Ecto neural progenitor cell (in vitro differentiated cells): Measurements from ENCODE around the gene LCK.
"Not testable (repeated sequence)": the region's sequence is repeated elsewhere in the genome, so short reads cannot be mapped to it uniquely, and the experiment has no call there.

Source experiments
- DNase-seq: peaks from one replicate; pipeline ENCODE4 v3.0.0-alpha.2; 2018; ENCODE audit warnings: low spot score

The LCK gene

DNA sequence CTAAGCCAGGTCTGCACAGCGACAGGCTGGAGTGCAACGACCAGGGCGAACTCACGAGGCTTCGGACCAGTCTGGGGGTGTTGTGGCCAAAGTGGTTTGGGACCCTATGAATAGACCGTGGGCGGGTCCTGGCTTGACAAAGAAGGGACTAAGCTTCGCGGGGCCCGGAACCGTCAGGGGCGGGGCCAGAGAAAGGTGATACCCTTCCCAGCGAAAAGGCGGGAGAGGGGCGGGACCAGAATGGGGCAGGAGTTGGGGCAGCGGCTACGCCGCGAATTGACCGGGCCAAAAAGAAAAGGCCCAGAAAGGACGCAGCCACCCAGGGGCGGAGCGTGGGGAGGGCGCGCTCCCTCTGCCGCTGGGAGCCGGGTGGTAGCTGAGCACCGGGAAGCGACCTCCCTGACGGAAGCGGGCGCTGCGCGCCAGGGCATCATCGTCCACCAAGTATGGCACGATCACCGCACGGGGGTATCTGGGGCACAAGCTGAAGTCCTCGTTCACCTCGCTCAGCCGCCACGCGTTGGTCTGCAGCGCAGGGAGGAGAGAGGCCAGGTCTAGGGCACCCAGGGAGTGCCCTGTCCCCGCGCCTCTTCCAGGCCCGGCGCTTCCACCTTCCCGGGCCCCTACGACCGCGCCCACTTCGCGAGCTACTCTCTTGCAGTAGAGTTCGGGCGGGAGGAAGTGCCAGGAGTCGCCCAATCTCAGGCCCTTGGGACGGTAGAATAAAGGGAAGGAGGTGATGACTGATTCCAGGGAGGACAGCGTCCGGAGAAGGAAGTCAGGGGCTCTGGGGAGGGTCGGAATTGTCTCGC is 10.7 kb upstream of the LCK start:
- DNase-seq, result peak; percentile 94

DNA sequence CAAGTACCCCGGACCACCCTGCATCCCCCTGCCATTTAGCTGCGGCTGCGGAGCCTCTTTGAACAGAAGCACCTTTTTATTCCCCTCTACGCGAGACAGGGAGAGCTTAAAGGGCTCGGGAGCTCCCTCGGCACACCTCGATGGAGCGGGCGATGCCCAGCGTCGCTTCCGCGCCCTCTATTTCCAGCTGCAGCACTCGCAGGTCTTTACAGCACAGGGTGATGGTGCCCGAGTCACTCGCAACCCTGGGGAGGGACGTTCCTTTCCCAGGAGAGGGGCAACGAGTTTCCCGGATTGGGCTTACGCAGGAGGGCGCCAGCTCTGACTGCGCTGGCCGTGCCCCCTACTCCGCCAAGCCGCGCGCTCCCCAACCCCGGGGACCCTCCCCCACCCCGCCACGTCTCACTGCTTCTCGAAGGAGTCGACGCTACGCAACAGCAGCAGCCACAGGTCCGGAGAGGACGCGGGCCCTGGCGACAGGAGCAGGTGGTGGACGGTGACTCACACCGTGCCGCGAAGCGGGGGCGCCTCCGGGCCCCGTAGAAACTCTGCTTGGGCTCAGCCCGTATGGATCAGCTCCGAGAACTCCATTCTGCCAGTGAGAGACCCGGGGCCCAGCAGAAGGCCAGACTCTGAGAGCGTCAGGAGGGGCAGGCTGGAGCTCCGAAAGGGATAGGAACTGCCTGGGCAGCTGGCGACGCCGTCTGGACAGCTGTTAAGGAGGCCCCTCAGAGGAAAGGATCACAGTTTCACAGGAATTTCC is 9.9 kb upstream of the LCK start:
- peak; percentile 79 for DNase-seq

DNA sequence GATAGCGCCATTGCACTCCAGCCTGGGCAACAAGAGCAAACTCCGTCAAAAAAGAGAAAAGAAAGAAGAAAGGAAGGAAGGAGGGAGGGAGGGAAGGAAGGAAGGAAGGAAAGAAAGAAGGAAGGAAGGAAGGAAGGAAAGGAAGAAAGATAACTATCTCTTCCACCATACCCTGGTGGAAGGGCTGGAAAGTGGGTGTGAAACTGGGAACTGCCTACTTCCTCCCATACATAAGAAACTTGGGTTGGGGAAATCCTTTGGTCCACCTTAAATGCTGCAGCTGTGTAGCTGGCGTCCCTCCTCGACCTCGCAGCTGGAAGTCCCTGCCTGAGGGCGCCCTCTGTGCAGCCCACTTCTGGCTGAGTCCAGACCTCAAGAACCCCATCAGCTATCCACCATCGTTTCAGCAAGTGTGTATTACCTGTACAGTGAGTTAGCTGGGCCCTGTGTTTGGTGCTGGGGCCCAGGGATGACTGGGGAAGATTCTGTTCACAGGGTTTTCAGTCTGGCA is 8.7 kb upstream of the LCK start:
- no peak for DNase-seq

DNA sequence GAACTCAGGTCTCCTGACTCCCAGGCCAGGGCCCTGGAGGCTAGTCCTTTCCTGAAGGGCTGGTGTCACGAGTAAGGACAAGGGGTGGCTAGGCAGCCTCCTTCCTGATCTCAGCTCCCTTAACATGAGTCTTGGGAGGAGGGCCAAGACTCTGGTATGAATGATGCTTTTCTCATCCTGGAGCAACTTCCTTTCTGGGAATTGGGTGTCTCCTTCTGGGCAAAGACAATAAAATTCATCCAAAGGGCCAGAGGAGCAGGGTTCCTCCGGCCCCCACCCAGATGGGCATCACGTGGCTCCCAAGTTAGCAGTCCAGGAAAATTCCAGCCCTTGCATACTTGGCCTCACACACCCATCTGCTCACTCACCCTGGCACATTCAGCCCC is 4.2 kb upstream of the LCK start, which contains the start of gene FAM167B:
Gene FAM167B (plus strand): TSS at position 335 of the 386 bp plus-strand sequence. CDS start 200 bp downstream, outside the sequence.
- DNase-seq, result no peak

DNA sequence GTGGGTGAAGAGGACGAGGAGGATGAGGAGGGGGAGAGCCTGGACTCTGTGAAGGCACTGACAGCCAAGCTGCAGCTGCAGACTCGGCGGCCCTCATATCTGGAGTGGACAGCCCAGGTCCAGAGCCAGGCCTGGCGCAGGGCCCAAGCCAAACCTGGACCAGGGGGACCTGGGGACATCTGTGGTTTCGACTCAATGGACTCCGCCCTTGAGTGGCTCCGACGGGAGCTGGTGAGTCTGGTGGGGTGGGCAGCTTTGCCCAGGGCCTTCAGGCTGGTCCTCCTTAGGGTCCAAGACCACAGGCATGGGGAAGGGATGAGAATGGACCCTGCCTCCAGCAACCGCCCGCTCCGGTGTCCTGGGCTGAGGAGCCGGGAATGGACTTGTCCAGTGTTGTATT is 3.6 kb upstream of the LCK start:
- no peak for DNase-seq

DNA sequence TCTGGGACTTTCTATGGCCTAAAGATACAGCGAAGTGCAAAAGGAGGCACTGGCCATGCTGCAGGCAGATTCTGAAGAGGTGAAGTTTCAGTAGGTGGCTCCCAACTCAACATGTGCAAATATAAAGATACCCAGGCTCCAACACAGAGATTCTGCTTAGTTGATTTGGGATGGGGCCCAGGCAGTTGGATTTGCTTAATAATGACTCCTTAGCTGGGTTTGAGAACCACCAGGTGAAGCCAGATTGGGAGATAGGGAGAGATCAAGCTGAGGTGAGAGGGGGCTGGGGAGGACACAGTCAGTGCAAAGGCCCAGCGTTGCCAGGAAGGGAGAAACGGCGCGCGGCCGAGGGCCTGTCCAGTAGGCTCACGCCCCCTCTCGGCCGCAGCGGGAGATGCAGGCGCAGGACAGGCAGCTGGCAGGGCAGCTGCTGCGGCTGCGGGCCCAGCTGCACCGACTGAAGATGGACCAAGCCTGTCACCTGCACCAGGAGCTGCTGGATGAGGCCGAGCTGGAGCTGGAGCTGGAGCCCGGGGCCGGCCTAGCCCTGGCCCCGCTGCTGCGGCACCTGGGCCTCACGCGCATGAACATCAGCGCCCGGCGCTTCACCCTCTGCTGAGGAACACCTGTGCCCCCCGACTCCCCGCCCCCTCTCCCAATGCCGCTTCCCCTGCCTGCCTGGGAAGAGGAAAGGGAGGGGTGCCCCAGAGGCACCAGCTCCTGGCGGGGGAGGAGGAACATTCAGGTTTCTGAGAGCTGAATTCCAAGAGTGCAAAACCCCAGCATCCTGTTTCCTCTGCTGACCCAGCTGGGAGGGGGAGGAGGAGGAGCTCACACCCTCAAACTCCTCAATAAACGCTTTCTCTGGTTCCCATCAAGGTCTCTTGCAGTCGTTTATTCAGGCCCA is 2.8 kb upstream of the LCK start:
- DNase-seq, result peak; percentile 88

DNA sequence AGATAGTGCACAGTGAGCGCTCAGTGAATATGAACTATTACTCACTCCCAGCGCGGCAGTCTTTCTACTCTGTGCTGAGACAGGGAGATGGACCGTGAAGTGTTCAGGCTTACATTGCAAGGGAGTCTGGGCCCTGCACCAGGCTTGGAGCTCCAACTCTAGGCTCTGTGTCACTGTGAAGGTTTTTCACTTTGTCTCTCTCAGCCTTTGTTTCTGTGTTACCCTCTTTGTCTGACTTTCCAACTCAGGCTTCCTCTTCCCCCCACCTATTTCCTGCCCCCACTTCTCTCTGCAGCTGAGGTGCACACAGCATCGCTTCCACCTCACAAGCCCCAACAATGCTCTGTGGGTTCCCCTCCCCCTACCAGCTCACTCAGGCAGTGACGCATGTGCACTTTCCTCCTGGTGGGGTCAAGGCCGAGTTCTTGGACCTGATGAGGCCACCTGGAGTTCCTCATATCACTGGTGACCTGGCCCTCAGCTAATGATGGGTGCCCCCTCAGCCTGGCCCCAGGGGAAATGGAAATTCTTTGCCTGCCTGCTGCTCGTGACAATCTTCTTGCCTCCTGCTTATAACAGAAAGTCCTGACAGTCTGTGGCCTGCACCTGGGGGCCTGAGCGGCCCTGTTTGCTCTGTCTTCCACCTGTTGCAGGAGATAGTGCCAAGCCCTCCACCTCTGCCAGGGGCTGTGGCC is 1.1 kb upstream of the LCK start:
- no peak for DNase-seq

DNA sequence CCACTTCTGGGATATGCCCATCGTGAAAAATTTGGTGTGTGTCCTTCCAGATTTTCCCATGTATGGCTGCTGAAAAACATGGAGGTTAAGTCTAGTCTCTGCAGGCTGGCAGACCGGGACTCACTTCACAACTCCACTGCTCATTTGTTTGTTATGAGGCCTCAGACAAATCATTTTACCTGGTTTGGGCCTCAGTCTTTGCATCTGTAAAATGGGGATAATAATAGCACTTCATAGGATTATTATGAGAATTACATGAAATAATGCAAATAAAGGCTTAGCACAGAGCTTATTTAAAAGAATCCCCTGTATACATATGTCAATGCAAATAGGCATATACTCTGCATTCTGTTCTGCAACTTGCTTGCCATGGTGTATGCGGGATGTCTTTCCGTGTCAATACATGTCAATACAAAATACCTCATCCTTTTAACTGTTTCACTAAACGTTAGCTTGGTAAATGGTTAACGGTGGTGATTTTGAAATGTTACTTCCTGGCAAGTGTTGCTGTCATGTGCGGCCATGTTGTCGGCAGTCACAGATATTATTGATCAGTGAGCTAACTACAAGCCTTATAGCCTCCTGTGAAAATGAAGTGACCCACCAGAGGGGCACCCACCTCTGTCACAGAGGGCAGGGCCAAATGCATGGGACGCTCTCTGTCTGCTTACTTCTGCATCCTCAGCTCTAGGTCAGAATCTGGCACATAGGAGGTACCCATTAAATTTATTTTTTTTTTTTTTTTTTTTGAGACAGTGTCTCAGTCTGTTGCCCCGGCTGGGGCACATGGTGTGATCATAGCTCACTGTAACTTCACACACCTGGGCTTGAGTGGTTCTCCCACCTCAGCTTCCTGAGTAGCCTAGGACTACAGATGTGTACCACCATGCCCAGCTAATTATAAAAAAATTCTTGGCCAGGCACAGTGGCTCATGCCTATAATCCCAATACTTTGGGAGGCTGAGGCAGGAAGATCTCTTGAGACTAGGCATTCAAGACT is 4.3 kb downstream of the LCK start:
- DNase-seq, result no peak

DNA sequence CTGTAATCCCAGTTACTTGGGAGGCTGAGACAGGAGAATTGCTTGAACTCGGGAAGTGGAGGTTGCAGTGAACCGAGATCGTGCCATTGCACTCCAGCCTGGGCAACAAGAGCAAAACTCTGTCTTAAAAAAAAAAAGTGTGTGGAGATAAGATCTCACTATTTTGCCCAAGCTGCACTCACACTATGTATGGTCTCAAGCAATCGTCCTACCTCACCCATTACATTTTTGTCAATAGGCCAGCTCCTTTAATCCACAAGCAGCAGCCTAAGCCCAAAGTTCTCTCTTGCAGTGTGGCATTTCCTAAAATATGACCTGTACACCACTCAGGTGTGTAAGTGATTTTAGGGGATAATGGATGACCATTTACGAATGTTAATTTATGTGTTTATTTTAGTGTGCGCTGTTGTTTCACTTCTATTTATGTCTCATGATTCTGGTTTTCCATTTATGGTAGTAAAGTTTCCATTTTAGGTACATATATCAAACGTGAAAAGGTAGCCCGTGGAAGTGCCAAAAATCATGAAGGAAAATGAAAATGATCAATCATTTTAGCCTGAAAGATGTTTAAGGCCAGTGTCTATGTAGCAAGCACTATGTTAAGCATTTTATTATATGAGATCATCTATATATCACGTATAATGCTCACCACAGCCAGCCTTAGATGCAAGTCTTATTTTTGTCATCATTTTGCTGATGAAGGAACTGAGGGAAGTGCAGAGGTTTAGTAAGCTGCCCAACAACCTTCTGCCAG is 5.6 kb downstream of the LCK start:
- DNase-seq, result no peak

DNA sequence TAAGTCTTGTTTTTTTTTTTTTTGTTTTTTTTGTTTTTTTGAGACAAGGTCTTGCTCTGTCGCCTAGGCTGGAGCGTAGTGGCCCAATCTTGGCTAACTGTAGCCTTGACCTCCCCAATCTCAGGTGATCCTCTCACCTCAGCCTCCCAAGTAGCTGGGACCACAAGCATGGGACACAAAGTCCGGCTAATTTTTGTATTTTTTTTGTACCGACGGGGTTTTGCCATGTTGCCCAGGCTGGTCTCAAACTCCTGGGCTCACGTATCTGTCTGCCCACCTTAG is 6.1 kb downstream of the LCK start:
- DNase-seq, result no peak

DNA sequence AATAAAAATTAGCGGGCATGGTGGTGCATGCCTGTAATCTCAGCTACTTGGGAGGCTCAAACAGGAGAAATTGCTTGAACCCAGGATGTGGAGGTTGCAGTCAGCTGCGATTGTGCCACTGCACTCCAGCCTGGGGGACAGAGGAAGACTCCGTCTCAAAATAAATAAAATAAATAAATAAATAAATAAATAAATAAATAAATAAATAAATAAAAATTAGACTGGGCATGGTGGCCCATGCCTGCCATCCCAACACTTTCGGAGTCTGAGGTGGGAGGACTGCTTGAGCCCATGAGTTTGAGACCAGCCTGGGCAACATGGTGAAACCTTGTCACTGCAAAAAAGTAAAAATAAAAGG is 12.2 kb downstream of the LCK start:
- not testable (repeated sequence) for DNase-seq

DNA sequence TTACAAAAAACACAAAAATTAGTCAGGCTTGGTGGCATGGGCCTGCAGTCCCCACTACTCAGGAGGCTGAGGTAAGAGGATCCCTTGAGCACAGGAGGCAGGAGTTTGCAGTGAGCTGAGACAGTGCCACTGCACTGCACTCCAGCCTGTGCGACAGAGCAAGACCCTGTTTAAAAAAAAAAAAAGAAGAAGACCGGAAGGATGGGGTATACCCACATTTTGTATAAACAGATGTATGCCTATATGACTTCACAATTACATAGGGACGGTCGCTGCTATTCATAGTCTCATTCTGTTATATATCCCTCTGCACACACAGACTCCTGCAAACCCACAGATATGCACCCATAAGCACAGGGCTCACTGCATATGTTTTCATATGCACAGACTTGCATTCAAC is 12.7 kb downstream of the LCK start:
- DNase-seq, result no peak

DNA sequence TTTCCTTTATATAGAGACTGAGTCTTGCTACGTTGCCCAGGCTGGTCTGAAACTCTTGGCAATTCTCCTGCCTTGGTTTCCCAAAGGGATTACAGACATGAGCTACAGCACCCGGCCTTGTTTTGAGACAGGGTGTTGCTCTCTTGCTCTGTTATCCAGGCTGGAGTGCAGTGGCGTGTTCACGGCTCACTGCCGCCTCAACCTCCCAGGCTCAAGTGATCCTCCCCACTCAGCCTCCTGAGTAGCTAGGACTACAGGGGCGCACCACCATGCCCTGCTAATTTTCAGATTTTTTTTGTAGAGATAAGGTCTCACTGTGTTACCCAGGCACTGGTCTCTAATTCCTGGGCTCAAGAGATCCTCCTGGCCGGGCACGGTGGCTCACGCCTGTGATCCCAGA is 14.8 kb downstream of the LCK start:
- DNase-seq, result no peak

DNA sequence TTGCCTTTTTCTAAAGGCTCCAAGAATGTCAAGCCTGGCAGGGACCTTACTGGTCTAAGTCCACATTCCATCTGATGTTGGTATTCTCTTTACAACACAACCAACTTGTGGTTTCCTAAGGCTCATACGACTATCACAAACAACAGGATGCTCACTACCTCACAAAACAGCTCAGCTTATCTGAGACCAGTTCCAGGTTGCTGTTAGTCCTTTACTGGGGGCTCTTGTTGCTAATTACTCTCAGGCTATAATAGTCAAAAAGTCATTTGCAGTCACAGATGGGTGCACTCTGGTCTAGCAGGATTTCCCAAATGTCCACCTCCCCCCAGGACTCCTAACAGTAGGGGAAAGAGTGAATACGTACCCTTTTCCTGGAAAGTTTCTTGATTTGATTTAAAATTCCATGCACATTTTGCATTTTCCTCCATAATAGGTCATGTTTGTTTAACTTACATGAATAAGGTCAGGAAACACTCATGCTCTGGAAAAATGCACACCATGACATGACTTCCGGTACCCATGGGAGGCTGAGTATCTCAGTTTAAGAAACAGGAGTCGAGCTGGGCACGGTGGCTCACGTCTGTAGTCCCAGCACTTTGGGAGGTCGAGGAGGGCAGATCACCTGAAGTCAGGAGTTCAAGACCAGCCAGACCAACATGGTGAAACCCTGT is 16.0 kb downstream of the LCK start:
- no peak for DNase-seq

DNA sequence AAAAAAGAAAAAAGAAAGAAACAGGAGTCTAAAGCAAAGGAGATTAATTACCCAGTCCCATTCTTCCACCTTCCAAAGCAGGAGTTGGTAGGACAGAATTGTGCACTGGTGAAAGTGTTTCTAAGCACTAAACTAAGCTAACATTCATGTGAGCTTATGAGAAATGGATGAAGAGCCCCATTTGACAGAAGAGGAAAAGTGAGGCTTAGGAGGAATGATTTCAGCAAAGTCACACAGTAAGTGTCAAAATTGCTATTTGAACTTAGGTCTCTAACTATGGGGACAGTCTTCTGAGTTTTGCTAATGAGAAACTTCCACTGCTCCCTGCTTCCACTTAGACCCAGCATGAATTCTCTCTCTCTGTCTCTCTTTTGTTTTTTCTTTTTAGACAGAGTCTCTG is 18.7 kb downstream of the LCK start:
- no peak for DNase-seq

DNA sequence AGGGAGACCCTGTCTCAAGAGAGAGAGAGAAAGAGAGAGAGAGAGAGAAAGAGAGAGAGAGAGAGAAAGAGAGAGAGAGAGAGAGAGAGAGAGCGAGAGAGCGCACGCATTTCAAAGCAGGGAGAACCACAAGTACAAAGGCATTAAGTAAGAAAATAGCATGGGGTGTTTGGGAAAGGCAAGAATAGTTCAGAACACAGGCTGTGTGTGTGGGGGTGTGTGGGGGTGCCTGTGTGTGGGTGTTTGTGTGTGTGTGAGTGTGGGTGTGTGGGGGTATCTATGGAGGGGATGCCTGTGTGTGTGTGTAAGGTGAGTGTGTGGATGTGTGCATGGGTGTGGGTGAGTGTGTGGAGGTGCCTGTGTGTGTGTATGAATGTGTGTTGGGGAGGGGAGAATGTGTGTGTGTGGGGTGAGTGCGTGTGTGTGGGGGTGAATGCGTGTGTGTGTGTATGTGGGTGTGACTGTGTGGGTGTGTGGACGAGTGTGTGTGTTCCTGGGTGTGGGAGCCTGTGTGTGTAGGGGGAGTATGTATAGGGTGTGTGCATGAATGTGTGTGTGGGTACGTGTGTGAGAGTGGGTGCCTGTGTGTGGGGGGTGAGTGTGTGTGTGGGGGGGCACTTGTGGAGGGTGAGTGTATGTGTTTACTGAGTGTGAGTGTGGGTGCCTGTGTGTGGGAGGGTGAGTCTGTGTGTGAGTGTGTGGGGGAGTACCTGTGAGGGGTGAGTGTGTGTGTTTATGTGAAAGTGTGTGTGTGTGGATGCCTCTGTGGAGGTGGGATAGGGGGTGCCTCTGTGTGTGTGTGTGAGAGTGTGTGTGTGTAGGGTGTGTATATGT is 21.7 kb downstream of the LCK start:
- DNase-seq, result no peak

DNA sequence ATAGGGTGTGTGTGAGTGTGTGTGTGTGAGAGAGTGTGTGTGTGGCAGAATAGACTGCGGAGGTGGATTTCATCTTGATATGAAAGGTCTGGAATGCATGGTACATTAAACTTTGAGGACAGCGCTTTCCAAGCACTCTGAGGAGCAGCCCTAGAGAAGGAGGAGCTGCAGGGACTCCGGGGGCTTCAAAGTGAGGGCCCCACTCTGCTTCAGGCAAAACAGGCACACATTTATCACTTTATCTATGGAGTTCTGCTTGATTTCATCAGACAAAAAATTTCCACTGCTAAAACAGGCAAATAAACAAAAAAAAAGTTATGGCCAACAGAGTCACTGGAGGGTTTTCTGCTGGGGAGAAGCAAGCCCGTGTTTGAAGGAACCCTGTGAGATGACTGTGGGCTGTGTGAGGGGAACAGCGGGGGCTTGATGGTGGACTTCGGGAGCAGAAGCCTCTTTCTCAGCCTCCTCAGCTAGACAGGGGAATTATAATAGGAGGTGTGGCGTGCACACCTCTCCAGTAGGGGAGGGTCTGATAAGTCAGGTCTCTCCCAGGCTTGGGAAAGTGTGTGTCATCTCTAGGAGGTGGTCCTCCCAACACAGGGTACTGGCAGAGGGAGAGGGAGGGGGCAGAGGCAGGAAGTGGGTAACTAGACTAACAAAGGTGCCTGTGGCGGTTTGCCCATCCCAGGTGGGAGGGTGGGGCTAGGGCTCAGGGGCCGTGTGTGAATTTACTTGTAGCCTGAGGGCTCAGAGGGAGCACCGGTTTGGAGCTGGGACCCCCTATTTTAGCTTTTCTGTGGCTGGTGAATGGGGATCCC is 22.5 kb downstream of the LCK start:
- no peak for DNase-seq
